Neural cell (in vitro differentiated cells): ENCODE results near the gene PAX2. TPM values are rescaled to one million over a fixed set of nuclear protein-coding genes. Genes with fewer than 3 reads are reported as not detected.

ENCODE experiments used
- H2AFZ ChIP-seq: fragments of 200-600, 300-800 bp; sonication (generic), shearing (Covaris generic); 2 replicates; pipeline ENCODE4 v1.6.0; 2014; ENCODE audit warnings: low read depth, mild to moderate bottlenecking, antibody characterized with exemption, low read length, moderate library complexity
- H3F3A ChIP-seq: fragments of 200-600 bp; shearing (Covaris generic); 2 replicates; pipeline ENCODE4 v1.6.1; 2016; ENCODE audit warnings: mild to moderate bottlenecking, moderate library complexity, mixed read lengths, antibody characterized with exemption, low read length; ENCODE audit not compliant: insufficient read depth, poor library complexity, severe bottlenecking
- H3K27ac ChIP-seq: fragments of 200-600, 300-800 bp; sonication (generic), shearing (Covaris generic); 2 replicates; pipeline ENCODE4 v1.5.1; 2014; ENCODE audit warnings: mild to moderate bottlenecking, low read length, moderate library complexity
- H3K27me3 ChIP-seq: fragments of 300-800, 200-600 bp; sonication (generic), shearing (Covaris generic); 2 replicates; pipeline ENCODE4 v1.6.0; 2014; ENCODE audit warnings: mild to moderate bottlenecking, low read depth, low read length, moderate library complexity; ENCODE audit not compliant: insufficient read depth
- H3K36me3 ChIP-seq: fragments of 300-800, 200-600 bp; sonication (generic), shearing (Covaris generic); 2 replicates; pipeline ENCODE4 v1.5.1; 2014; ENCODE audit warnings: mild to moderate bottlenecking, antibody characterized with exemption, low read length, moderate library complexity; ENCODE audit not compliant: insufficient read depth
- H3K4me2 ChIP-seq: fragments of 300-800, 200-600 bp; sonication (generic), shearing (Covaris generic); 2 replicates; pipeline ENCODE4 v1.6.0; 2014; ENCODE audit warnings: mild to moderate bottlenecking, low read length
- H3K4me3 ChIP-seq: fragments of 300-800, 200-600 bp; sonication (generic), shearing (Covaris generic); 2 replicates; pipeline ENCODE4 v1.5.1; 2014; ENCODE audit warnings: mild to moderate bottlenecking, low read length, moderate library complexity
- H3K79me2 ChIP-seq: fragments of 200-600 bp; shearing (Covaris generic); replicated peaks from 2 replicates; pipeline ENCODE4 v1.6.0; 2014; ENCODE audit warnings: mild to moderate bottlenecking, low read length, moderate library complexity; ENCODE audit not compliant: insufficient read depth
- H3K9ac ChIP-seq: fragments of 300-800, 200-600 bp; sonication (generic), shearing (Covaris generic); 2 replicates; pipeline ENCODE4 v1.6.1; 2016; ENCODE audit warnings: mild to moderate bottlenecking, low read length, mixed read lengths
- H3K9me2 ChIP-seq: fragments of 200-600 bp; shearing (Covaris generic); 2 replicates; pipeline ENCODE4 v1.6.1; 2016; ENCODE audit warnings: mild to moderate bottlenecking, low read length, mixed read lengths; ENCODE audit not compliant: insufficient read depth
- H3K9me3 ChIP-seq: fragments of 200-600, 300-800 bp; sonication (generic), shearing (Covaris generic); 2 replicates; pipeline ENCODE4 v1.6.1; 2016; ENCODE audit warnings: mild to moderate bottlenecking, mixed run types, low read length, moderate library complexity, mixed read lengths
- H4K20me1 ChIP-seq: fragments of 200-600 bp; shearing (Covaris generic); 2 replicates; pipeline ENCODE4 v1.6.1; 2016; ENCODE audit warnings: mild to moderate bottlenecking, mixed run types; ENCODE audit not compliant: insufficient read depth
- CTCF ChIP-seq: fragments of 450-650 bp; IDR thresholded peaks from 2 replicates; pipeline ENCODE4 v1.5.1; 2014; ENCODE audit warnings: antibody characterized with exemption, mild to moderate bottlenecking, moderate library complexity; ENCODE audit not compliant: poor library complexity, severe bottlenecking
- EP300 ChIP-seq: fragments of 450-650 bp; conservative IDR thresholded peaks from 2 replicates; pipeline ENCODE4 v1.6.1; 2014; ENCODE audit warnings: antibody characterized with exemption, mild to moderate bottlenecking, moderate library complexity; ENCODE audit not compliant: poor library complexity, severe bottlenecking
- EZH2 ChIP-seq: fragments of 200-600, 300-800 bp; shearing (Covaris generic), sonication (generic); IDR thresholded peaks from 2 replicates; pipeline ENCODE4 v1.6.1; 2014; ENCODE audit warnings: antibody characterized with exemption, low read length, borderline replicate concordance, mild to moderate bottlenecking; ENCODE audit not compliant: insufficient read depth, poor library complexity, severe bottlenecking
- MXI1 ChIP-seq: fragments of 450-650 bp; conservative IDR thresholded peaks from 2 replicates; pipeline ENCODE4 v1.6.1; 2014; ENCODE audit warnings: antibody characterized with exemption, mild to moderate bottlenecking; ENCODE audit not compliant: poor library complexity, severe bottlenecking
- POLR2AphosphoS5 ChIP-seq: IDR thresholded peaks from 2 replicates; pipeline ENCODE4 v1.6.1; 2012
- RAD21 ChIP-seq: fragments of 450-650 bp; conservative IDR thresholded peaks from 2 replicates; pipeline ENCODE4 v1.6.1; 2014; ENCODE audit warnings: antibody characterized with exemption, mild to moderate bottlenecking, moderate library complexity
- REST ChIP-seq: IDR thresholded peaks from 2 replicates; pipeline ENCODE4 v1.6.1; 2012; ENCODE audit warnings: borderline replicate concordance
- SMC3 ChIP-seq: fragments of 450-650 bp; conservative IDR thresholded peaks from 2 replicates; pipeline ENCODE4 v1.6.1; 2014; ENCODE audit warnings: antibody characterized with exemption, mild to moderate bottlenecking, moderate library complexity; ENCODE audit not compliant: poor library complexity
- TAF1 ChIP-seq: IDR thresholded peaks from 2 replicates; pipeline ENCODE4 v1.6.1; 2012; ENCODE audit warnings: low read depth
- polyA plus RNA-seq: library from polyadenylated mRNA; depleted of rRNA; stranded (reverse); fragments of >200 nt; gene quantifications from 2 replicates; pipeline ENCODE4 v1.2.3, GENCODE V29; 2014

The PAX2 gene
- polyA plus RNA-seq, 1 donor from 2014 or later: not detected

DNA sequence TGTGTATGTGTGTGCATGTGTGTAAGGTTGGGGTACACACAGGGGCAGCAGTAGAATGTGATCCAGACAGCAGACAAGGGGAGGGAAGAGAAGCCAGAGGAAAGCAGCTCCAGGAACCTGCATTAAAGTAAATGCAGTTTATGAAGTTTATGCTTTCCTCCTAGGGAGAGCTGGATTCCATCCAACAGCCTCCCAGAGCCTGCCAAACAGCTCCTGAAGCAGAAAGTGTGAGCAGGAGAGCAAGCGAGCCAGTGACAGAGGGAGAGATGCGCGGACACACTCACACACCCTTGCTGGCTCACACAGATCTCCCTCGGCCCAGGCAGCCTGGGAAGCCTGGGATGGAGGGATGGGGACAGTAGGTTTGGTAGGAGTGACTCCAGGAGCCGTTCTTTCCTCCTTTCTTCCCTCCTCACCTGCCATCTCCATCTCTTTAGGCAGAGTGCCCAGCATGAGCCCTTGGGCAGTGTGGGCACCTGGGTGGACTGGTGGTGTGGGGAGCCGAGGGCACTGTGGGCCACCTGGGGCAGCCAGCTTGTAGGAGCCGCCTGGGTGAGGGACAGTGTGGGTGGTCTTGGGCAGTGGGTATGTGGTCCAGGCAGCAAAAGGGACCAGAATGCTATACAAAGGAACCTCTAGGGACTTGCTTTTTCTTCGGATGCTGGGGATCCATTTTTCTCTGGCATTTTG is 46.1 kb downstream of the PAX2 start:
- Histone ChIP-seq H3K27me3 (no peaks in the 10 kb centered on the region), H3K27ac (no peak overlapping the region), H3K9me2 (no peaks in the 10 kb centered on the region), H3K36me3 (no peaks in the 10 kb centered on the region), H4K20me1 (no peaks in the 10 kb centered on the region), H3K79me2 (no peaks in the 10 kb centered on the region), H3K9ac (no peak overlapping the region), H3K9me3 (no peaks in the 10 kb centered on the region), H3F3A (no peaks in the 10 kb centered on the region), H2AFZ (no peak overlapping the region), H3K4me3 (no peak overlapping the region), H3K4me2 (no peak overlapping the region)
- TF ChIP-seq RAD21: no peak
- no peak for TF ChIP-seq CTCF
- TF ChIP-seq TAF1: no peak
- no peak for TF ChIP-seq SMC3
- no peak for TF ChIP-seq EZH2
- TF ChIP-seq REST: no peak
- TF ChIP-seq EP300: no peak
- TF ChIP-seq POLR2AphosphoS5: no peak
- no peak for TF ChIP-seq MXI1

- H2AFZ ChIP-seq: no peak overlapping the region
- H3K79me2 ChIP-seq: no peaks in the 10 kb centered on the region
- H3K9me3 ChIP-seq: no peaks in the 10 kb centered on the region
- no peaks in the 10 kb centered on the region for H3K27me3 ChIP-seq
- no peaks in the 10 kb centered on the region for H4K20me1 ChIP-seq
- TF ChIP-seq RAD21: no peak
- no peak for TF ChIP-seq CTCF
- no peak for TF ChIP-seq SMC3
- TF ChIP-seq EP300: no peak
- no peak for TF ChIP-seq TAF1
- TF ChIP-seq POLR2AphosphoS5: no peak
- no peak for TF ChIP-seq REST
- TF ChIP-seq MXI1: no peak
- no peak overlapping the region for H3K27ac ChIP-seq
- H3K9ac ChIP-seq: no peak overlapping the region
- H3F3A ChIP-seq: no peaks in the 10 kb centered on the region
- H3K4me3 ChIP-seq: no peak overlapping the region
- H3K4me2 ChIP-seq: no peak overlapping the region
- H3K9me2 ChIP-seq: no peaks in the 10 kb centered on the region
- H3K36me3 ChIP-seq: no peaks in the 10 kb centered on the region
Measured at GRCh38 chr10:100792574-100792973, 47.2 kb downstream of the PAX2 start.
